HEK293T (cell line): ENCODE data around the gene IGSF9B.

ENCODE experiments used
- ARNT ChIP-seq: fragments of 450-650 bp; IDR thresholded peaks from 2 replicates; pipeline ENCODE4 v1.6.1; 2017; ENCODE audit warnings: mild to moderate bottlenecking
- ELF4 ChIP-seq: fragments of 450-650 bp; IDR thresholded peaks from 2 replicates; pipeline ENCODE4 v1.6.1; 2017; ENCODE audit warnings: antibody characterized with exemption
- FOXK2 ChIP-seq: fragments of 450-650 bp; IDR thresholded peaks from 2 replicates; pipeline ENCODE4 v1.6.1; 2016; ENCODE audit warnings: mild to moderate bottlenecking
- FOXM1 ChIP-seq: fragments of 450-650 bp; IDR thresholded peaks from 2 replicates; pipeline ENCODE4 v1.6.1; 2017; ENCODE audit warnings: mild to moderate bottlenecking, borderline replicate concordance
- HDGF ChIP-seq: fragments of 450-650 bp; IDR thresholded peaks from 2 replicates; pipeline ENCODE4 v1.6.1; 2017; ENCODE audit warnings: antibody characterized with exemption, borderline replicate concordance
- PKNOX1 ChIP-seq: fragments of 450-650 bp; IDR thresholded peaks from 2 replicates; pipeline ENCODE4 v1.6.1; 2016

- TF ChIP-seq FOXK2 (no peak), FOXM1 (no peak), HDGF (no peak), ELF4 (no peak), PKNOX1 (no peak), ARNT (no peak)
Observed at GRCh38 chr11:133926466-133927246, 30.1 kb downstream of the IGSF9B start.
